ENCODE measurements around the gene UFM1. TPM values are rescaled to one million over a fixed set of nuclear protein-coding genes. Genes with fewer than 3 reads are reported as not detected.
A peak's percentile ranks its signal among the peaks of the same experiment; 100 is the strongest.

Gene UFM1
- total and polyA plus RNA-seq, 2 of the 13 experiments (the other 11 are each of a cell fraction or from before 2014, with no cell fraction given), result 42.6 to 47.0 TPM

DNA sequence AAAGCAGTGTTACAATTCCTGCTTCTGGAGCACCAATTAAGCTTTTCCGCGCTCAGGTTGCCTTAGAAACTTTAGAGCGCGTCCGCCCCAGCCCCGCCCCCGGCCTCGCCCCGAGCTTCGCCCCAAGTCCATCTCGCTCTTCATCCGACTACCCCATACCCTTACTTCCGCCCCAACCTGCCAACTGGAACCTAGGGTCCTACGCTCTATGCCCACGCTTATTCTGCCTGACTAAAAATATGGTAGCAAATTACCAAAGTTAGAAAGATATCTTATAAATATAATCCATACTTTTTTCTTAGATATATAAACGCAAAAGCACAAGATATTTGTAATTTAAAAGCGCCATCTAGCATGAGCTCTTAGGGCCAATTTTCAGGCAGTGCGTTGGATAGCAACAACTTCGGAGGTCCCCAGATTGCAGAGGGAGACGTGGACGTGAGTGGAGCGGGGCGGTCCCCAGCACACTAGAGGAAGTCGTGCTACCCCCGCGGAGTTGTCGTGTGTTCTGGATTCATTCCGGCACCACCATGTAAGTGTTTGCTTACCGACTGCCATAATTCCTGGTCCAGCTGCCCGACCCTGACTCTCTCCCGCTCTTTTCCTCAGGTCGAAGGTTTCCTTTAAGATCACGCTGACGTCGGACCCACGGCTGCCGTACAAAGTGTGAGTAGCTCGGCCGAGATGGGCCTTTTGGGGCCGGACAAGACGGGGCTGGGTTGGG is at the start of gene UFM1 (continued):
- TF ChIP-seq HOXA5 (CRISPR knock-in tag; IDR thresholded peaks at IDR 0.05) (no peak; the same call in 1 of the 2 replicates), ZNF616 (CRISPR knock-in tag; IDR thresholded peaks at IDR 0.05; ENCODE audit: low read depth) (no peak), ZNF772 (CRISPR knock-in tag; IDR thresholded peaks at IDR 0.05) (no peak), RFX5 (IDR thresholded peaks at IDR 0.05; ENCODE audit: low read depth, low read length) (no peak), HIC2 (CRISPR knock-in tag; IDR thresholded peaks at IDR 0.05; ENCODE audit: low read depth) (no peak), HNF4A (CRISPR knock-in tag; IDR thresholded peaks at IDR 0.05) (no peak), ZNF572 (CRISPR knock-in tag; IDR thresholded peaks at IDR 0.05) (no peak), ATF7-NPFF (CRISPR knock-in tag; IDR thresholded peaks at IDR 0.05; ENCODE audit: low read depth) (no peak), KDM6A (CRISPR knock-in tag; IDR thresholded peaks at IDR 0.05; ENCODE audit: low read depth) (no peak), ZMYM3 (CRISPR knock-in tag; IDR thresholded peaks at IDR 0.05) (no peak), ZNF768 (CRISPR knock-in tag; IDR thresholded peaks at IDR 0.05) (peak; percentile 13; the same call in 1 of the 2 replicates), ZSCAN25 (CRISPR knock-in tag; IDR thresholded peaks at IDR 0.05) (peak; percentile 41; the same call in 1 of the 2 replicates), ZNF83 (CRISPR knock-in tag; IDR thresholded peaks at IDR 0.05; ENCODE audit: borderline replicate concordance) (no peak), NRL (CRISPR knock-in tag; IDR thresholded peaks at IDR 0.05; ENCODE audit: borderline replicate concordance) (peak; percentile 68; the same call in 1 of the 2 replicates), POLR2A (IDR thresholded peaks at IDR 0.05; ENCODE audit: insufficient read depth in 1 of 2, low read depth in 2 of 2, low read length in 2 of 2) (peak; percentile 78 to 92), TEAD3 (CRISPR knock-in tag; optimal IDR thresholded peaks at IDR 0.05; ENCODE audit: borderline replicate concordance) (peak; percentile 6), POLR2AphosphoS5 (IDR thresholded peaks at IDR 0.05; ENCODE audit: low read depth, low read length) (peak; percentile 82)
- TF ChIP-seq, protein P1, sequence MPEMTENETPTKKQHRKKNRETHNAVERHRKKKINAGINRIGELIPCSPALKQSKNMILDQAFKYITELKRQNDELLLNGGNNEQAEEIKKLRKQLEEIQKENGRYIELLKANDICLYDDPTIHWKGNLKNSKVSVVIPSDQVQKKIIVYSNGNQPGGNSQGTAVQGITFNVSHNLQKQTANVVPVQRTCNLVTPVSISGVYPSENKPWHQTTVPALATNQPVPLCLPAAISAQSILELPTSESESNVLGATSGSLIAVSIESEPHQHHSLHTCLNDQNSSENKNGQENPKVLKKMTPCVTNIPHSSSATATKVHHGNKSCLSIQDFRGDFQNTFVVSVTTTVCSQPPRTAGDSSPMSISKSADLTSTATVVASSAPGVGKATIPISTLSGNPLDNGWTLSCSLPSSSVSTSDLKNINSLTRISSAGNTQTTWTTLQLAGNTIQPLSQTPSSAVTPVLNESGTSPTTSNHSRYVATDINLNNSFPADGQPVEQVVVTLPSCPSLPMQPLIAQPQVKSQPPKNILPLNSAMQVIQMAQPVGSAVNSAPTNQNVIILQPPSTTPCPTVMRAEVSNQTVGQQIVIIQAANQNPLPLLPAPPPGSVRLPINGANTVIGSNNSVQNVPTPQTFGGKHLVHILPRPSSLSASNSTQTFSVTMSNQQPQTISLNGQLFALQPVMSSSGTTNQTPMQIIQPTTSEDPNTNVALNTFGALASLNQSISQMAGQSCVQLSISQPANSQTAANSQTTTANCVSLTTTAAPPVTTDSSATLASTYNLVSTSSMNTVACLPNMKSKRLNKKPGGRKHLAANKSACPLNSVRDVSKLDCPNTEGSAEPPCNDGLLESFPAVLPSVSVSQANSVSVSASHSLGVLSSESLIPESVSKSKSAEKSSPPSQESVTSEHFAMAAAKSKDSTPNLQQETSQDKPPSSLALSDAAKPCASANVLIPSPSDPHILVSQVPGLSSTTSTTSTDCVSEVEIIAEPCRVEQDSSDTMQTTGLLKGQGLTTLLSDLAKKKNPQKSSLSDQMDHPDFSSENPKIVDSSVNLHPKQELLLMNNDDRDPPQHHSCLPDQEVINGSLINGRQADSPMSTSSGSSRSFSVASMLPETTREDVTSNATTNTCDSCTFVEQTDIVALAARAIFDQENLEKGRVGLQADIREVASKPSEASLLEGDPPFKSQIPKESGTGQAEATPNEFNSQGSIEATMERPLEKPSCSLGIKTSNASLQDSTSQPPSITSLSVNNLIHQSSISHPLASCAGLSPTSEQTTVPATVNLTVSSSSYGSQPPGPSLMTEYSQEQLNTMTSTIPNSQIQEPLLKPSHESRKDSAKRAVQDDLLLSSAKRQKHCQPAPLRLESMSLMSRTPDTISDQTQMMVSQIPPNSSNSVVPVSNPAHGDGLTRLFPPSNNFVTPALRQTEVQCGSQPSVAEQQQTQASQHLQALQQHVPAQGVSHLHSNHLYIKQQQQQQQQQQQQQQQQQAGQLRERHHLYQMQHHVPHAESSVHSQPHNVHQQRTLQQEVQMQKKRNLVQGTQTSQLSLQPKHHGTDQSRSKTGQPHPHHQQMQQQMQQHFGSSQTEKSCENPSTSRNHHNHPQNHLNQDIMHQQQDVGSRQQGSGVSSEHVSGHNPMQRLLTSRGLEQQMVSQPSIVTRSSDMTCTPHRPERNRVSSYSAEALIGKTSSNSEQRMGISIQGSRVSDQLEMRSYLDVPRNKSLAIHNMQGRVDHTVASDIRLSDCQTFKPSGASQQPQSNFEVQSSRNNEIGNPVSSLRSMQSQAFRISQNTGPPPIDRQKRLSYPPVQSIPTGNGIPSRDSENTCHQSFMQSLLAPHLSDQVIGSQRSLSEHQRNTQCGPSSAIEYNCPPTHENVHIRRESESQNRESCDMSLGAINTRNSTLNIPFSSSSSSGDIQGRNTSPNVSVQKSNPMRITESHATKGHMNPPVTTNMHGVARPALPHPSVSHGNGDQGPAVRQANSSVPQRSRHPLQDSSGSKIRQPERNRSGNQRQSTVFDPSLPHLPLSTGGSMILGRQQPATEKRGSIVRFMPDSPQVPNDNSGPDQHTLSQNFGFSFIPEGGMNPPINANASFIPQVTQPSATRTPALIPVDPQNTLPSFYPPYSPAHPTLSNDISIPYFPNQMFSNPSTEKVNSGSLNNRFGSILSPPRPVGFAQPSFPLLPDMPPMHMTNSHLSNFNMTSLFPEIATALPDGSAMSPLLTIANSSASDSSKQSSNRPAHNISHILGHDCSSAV (CRISPR knock-in tag; IDR thresholded peaks at IDR 0.05; ENCODE audit: borderline replicate concordance), result no peak
- TF ChIP-seq, protein P2, sequence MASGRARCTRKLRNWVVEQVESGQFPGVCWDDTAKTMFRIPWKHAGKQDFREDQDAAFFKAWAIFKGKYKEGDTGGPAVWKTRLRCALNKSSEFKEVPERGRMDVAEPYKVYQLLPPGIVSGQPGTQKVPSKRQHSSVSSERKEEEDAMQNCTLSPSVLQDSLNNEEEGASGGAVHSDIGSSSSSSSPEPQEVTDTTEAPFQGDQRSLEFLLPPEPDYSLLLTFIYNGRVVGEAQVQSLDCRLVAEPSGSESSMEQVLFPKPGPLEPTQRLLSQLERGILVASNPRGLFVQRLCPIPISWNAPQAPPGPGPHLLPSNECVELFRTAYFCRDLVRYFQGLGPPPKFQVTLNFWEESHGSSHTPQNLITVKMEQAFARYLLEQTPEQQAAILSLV (CRISPR knock-in tag; IDR thresholded peaks at IDR 0.05; ENCODE audit: borderline replicate concordance), result no peak

Measured in HepG2 (cell line).